Measurements from ENCODE around the gene FOXP1.

The FOXP1 gene

GRCh38 chr3:71143493-71143892 lies 440.0 kb downstream of the FOXP1 start:
- Mint-ChIP-seq H3K4me3 (no peak overlapping the region), H3K27me3 (no peaks in the 10 kb centered on the region), H3K27ac (peak overlapping the region; percentile 66), H3K36me3 (peaks cover 19% of the 10 kb centered on the region), H3K9me3 (peaks cover 3% of the 10 kb centered on the region), H3K4me1 (peaks cover 32% of the 10 kb centered on the region)
- no peak for ATAC-seq

DNA sequence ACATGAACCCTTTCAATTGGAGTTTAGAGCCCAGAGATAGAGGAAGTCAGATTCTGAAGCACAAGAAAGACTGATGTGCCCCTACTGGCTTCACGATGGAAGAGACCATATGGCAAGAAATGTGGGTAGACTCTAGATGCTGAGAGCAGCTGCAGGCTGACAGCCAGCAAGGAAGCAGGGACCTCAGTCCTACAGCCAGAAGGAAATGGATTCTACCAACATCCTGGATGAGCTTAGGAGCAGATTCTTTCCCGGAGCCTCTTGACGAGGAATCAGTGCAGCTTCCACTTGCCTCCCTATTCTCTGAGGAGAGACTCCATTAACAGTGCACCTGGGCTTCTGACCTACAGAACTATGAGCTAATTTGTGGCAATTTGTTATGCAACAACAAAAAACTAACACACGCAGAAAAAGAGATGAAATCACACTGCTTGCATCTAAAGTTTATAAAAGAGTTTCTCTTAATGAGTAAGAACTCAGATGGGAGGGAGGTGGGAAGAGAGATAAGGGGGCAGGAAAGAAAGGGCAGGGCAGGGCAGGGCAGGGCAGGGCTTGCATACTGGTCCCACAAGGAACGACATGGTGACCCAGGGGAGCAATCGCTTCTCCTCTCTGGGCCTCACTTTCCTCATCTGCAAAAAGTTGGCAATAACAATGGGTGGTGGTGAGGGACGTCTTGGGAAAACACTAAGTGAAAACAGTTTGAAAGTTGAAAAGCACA lies 440.9 kb downstream of the FOXP1 start:
- Mint-ChIP-seq H3K4me3 (no peak overlapping the region), H3K36me3 (peaks cover 19% of the 10 kb centered on the region), H3K27me3 (no peaks in the 10 kb centered on the region), H3K4me1 (peaks cover 32% of the 10 kb centered on the region), H3K27ac (peak overlapping the region; percentile 66), H3K9me3 (peaks cover 3% of the 10 kb centered on the region)
- ATAC-seq, result peak; percentile 74

- H3K9me3 Mint-ChIP-seq, result peaks cover 3% of the 10 kb centered on the region
- H3K27me3 Mint-ChIP-seq, result no peaks in the 10 kb centered on the region
- peaks cover 27% of the 10 kb centered on the region for H3K4me1 Mint-ChIP-seq
- H3K4me3 Mint-ChIP-seq, result no peak overlapping the region
- peak overlapping the region; percentile 46 for H3K27ac Mint-ChIP-seq
- no peak for ATAC-seq
- peaks cover 7% of the 10 kb centered on the region for H3K36me3 Mint-ChIP-seq
These were observed 443.1 kb downstream of the FOXP1 start for GRCh38 chr3:71140477-71140876.

DNA sequence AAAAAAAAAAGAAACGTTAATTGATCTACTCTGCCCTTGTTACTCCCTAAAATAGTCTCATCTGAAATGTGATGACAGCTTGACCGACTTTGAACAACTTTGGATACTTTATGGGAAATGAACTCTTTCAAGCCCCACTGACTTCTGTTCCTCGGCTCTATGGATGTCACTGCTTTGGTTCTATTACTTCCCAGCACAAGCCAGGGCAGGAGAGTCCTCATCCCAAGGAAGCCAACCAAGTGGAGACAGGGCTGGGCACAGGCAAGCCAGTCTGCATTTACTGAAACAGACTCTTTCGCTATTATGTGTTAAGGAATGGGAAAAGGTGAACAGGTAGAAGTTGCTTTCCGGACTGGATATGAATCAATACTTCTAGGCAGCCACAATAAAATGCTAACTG lies 444.0 kb downstream of the FOXP1 start:
- peaks cover 3% of the 10 kb centered on the region for H3K9me3 Mint-ChIP-seq
- no peak overlapping the region for H3K27ac Mint-ChIP-seq
- peaks cover 25% of the 10 kb centered on the region for H3K4me1 Mint-ChIP-seq

GRCh38 chr3:71138410-71138809 lies 445.1 kb downstream of the FOXP1 start:
- Mint-ChIP-seq H3K4me3 (no peak overlapping the region), H3K4me1 (peaks cover 30% of the 10 kb centered on the region), H3K9me3 (peaks cover 3% of the 10 kb centered on the region), H3K27ac (no peak overlapping the region), H3K36me3 (peaks cover 5% of the 10 kb centered on the region), H3K27me3 (no peaks in the 10 kb centered on the region)
- ATAC-seq, result no peak

More for the DNA sequence above, 444.0 kb downstream of the FOXP1 start:
- H3K27me3 Mint-ChIP-seq, result no peaks in the 10 kb centered on the region
- H3K4me3 Mint-ChIP-seq, result no peak overlapping the region
- H3K36me3 Mint-ChIP-seq, result peaks cover 5% of the 10 kb centered on the region
- no peak for ATAC-seq

- no peak overlapping the region for H3K4me3 Mint-ChIP-seq
- H3K9me3 Mint-ChIP-seq, result peaks cover under 1% of the 10 kb centered on the region
- peaks cover 33% of the 10 kb centered on the region for H3K4me1 Mint-ChIP-seq
- no peak for ATAC-seq
- peaks cover 2% of the 10 kb centered on the region for H3K36me3 Mint-ChIP-seq
- H3K27ac Mint-ChIP-seq, result peak overlapping the region; percentile 91
- H3K27me3 Mint-ChIP-seq, result no peaks in the 10 kb centered on the region
These were observed 447.3 kb downstream of the FOXP1 start for GRCh38 chr3:71136276-71136675.

DNA sequence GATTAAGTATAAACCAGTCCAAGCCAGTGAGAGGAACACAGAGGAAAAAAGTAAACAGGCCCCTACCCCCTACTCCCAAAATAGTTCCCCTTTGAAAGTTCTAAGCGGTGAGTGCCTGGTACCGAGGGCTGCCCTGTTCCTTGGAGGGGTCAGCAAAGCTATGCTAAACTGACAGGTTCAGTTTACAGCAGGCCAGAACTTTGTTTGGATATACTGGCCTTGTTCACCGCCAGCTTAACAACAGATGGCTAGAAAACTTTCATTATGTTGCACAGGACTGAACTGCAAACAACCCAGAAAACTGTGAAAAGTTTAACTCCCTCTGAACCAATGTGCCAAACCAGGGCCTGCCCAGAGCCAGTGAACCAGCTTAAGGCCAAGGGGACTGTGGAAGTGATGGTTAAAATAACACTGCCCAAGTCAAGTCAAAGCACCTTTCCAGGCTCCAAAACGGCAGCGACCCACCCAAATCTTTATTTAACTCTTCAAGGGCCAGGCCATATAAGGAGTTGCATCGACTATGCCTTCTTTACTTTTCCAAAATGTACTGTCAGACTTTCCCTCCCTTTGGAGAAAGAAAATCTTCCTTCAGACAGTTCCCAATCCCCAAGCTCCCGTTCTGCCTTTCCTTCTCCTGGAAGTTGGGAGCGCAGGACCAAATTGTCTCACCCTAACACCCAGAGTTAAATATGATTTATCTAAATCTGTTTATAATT lies 448.0 kb downstream of the FOXP1 start:
- no peaks in the 10 kb centered on the region for H3K36me3 Mint-ChIP-seq
- no peaks in the 10 kb centered on the region for H3K9me3 Mint-ChIP-seq
- no peak for ATAC-seq
- H3K4me1 Mint-ChIP-seq, result peaks cover 39% of the 10 kb centered on the region
- H3K27me3 Mint-ChIP-seq, result no peaks in the 10 kb centered on the region
- H3K27ac Mint-ChIP-seq, result peak overlapping the region; percentile 91
- no peak overlapping the region for H3K4me3 Mint-ChIP-seq

DNA sequence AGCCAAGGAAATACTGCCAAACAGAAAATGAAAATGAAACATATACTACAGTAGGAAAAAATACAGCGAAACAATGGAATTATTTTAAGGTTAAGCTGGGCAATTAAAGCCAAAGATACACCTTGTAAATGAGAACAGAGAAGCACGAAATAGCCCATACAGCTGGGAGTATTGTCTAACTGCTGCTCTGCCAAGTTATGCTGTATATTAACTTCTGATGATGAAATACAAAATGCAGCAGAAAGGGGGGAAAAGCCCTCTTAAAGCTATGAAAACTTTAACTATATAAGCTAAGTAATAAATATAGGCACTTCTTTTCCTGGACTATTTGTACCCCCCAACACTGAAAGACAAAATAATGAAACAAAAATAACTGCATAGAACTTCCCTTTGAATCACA lies 449.0 kb downstream of the FOXP1 start:
- Mint-ChIP-seq H3K4me3 (peak overlapping the region; percentile 20), H3K4me1 (peaks cover 40% of the 10 kb centered on the region)

DNA sequence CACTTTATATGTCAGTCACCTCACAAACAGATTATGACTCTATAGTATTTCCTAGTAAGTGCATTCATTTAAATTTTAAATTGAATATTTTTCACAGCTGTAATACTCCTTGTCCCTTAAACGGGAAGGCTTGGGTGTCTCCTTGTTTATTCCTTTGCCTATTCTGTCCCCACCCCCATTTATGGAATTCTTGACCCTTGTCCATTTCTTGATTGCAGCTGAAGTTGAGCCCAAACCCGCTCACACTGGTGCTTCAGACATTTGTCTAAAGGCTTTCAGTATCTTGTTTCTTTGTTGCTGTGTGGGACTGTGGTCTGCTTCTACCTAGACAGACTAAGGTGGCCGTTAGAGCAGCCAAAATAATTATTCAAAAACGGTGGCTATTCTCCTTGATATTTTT lies 449.7 kb downstream of the FOXP1 start:
- Mint-ChIP-seq H3K4me1 (peaks cover 45% of the 10 kb centered on the region), H3K4me3 (no peak overlapping the region)

More for the DNA sequence above, 449.0 kb downstream of the FOXP1 start:
- no peaks in the 10 kb centered on the region for H3K27me3 Mint-ChIP-seq
- no peaks in the 10 kb centered on the region for H3K9me3 Mint-ChIP-seq
- peaks cover 5% of the 10 kb centered on the region for H3K36me3 Mint-ChIP-seq
- peak overlapping the region; percentile 91 for H3K27ac Mint-ChIP-seq
- ATAC-seq, result no peak

GRCh38 chr3:71132995-71133730 lies 450.4 kb downstream of the FOXP1 start:
- Mint-ChIP-seq H3K4me3 (no peak overlapping the region), H3K4me1 (peaks cover 47% of the 10 kb centered on the region), H3K9me3 (no peaks in the 10 kb centered on the region), H3K27me3 (no peaks in the 10 kb centered on the region), H3K36me3 (peaks cover 5% of the 10 kb centered on the region), H3K27ac (peak overlapping the region; percentile 91)
- no peak for ATAC-seq

More for the DNA sequence above, 449.7 kb downstream of the FOXP1 start:
- Mint-ChIP-seq H3K9me3 (no peaks in the 10 kb centered on the region), H3K27ac (peak overlapping the region; percentile 91), H3K27me3 (no peaks in the 10 kb centered on the region), H3K36me3 (peaks cover 5% of the 10 kb centered on the region)
- ATAC-seq, result no peak

- H3K36me3 Mint-ChIP-seq, result peaks cover 5% of the 10 kb centered on the region
- H3K27me3 Mint-ChIP-seq, result no peaks in the 10 kb centered on the region
- H3K9me3 Mint-ChIP-seq, result no peaks in the 10 kb centered on the region
- H3K27ac Mint-ChIP-seq, result peak overlapping the region; percentile 91
- peak overlapping the region; percentile 86 for H3K4me3 Mint-ChIP-seq
- ATAC-seq, result no peak
- peaks cover 50% of the 10 kb centered on the region for H3K4me1 Mint-ChIP-seq
These were observed 451.9 kb downstream of the FOXP1 start for GRCh38 chr3:71131375-71132314.

- H3K36me3 Mint-ChIP-seq, result peaks cover 9% of the 10 kb centered on the region
- H3K27ac Mint-ChIP-seq, result peak overlapping the region; percentile 91
- peak overlapping the region; percentile 86 for H3K4me3 Mint-ChIP-seq
- no peaks in the 10 kb centered on the region for H3K27me3 Mint-ChIP-seq
- peak; percentile 86 for ATAC-seq
- H3K4me1 Mint-ChIP-seq, result peaks cover 59% of the 10 kb centered on the region
- no peaks in the 10 kb centered on the region for H3K9me3 Mint-ChIP-seq
These were observed 452.8 kb downstream of the FOXP1 start for GRCh38 chr3:71130471-71131374.

DNA sequence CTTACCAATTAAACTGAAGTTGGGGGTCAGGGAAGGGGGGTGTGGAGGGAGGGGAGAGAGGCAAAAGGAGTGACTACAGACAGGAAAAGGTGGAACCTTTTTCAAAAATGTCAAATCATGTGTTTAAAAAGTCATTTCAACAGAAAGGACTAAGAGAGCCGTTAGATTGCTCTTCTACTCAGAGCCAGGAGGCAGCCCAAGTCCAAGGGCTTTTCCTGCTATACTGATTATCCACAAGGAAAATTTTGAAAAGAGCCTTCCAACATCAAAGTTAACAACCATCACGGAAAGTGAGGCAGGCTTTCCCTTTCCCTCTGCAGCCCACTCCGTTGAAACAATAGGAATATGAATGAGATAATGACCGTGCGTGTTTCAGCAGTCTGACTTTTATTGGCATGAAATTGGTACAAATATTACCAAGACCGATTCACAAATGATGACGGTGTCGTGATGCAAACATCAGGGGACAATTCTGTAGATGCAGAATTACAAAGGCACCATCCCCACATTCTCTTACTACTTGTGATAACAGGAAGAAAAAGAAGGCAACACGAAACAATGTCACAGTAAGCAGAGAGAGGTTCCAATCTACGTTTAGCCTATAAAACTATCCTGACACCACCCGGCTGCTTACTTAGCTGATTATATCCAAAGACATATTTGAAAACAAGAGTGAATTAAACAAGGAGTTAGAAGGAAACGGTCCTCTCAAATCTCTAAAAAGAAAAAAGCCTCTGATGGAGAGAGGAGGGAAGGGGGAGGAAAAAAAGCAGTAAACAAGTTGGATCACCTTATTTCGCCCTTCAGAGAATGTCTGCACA lies 453.7 kb downstream of the FOXP1 start:
- Mint-ChIP-seq H3K4me1 (peaks cover 66% of the 10 kb centered on the region), H3K27me3 (no peaks in the 10 kb centered on the region), H3K36me3 (peaks cover 14% of the 10 kb centered on the region), H3K9me3 (no peaks in the 10 kb centered on the region), H3K27ac (peak overlapping the region; percentile 91), H3K4me3 (peak overlapping the region; percentile 86)
- ATAC-seq, result peak; percentile 14

Measured in stimulated activated memory B cell treated with anti-CD40 and anti-IgM and Interleukin-4, amounts not matched to agents 10 μg/mL and 1 μg/mL and 100 μg/mL, for 72 hours (primary cell).